GM23338 (cell line): Measurements from ENCODE around the gene NARS2. TPM values are rescaled to one million over a fixed set of nuclear protein-coding genes. Genes with fewer than 3 reads are reported as not detected.

Experiments
- ATAC-seq: fragments of 200-7000 bp; cut with Tn5 transposase; 3 replicates; pipeline ENCODE4 v1.9.1; 2020
- DNase-seq: peaks from one replicate; pipeline ENCODE4 v3.0.0-alpha.2; 2015; ENCODE audit warnings: low spot score
- H2AFZ ChIP-seq: fragments of 200-600 bp; sonication (generic); 2 replicates; pipeline ENCODE4 v1.8.0; 2016; ENCODE audit warnings: antibody characterized with exemption, mild to moderate bottlenecking, moderate library complexity
- H3F3A ChIP-seq: fragments of 200-600 bp; sonication (generic); replicated peaks from 2 replicates; pipeline ENCODE4 v1.8.0; 2017; ENCODE audit warnings: antibody characterized with exemption, mixed run types, low read depth
- H3K27ac ChIP-seq: fragments of 200-600 bp; sonication (generic); 2 replicates; pipeline ENCODE4 v1.6.1; 2016; ENCODE audit warnings: low read depth
- H3K27me3 ChIP-seq: fragments of 200-600 bp; sonication (generic); 2 replicates; pipeline ENCODE4 v1.8.0; 2016; ENCODE audit warnings: mild to moderate bottlenecking, mixed run types, moderate library complexity; ENCODE audit not compliant: insufficient read depth
- H3K36me3 ChIP-seq: fragments of 200-600 bp; sonication (generic); 2 replicates; pipeline ENCODE4 v1.8.0; 2016; ENCODE audit warnings: mild to moderate bottlenecking; ENCODE audit not compliant: insufficient read depth
- H3K4me1 ChIP-seq: fragments of 200-600 bp; sonication (generic); 2 replicates; pipeline ENCODE4 v1.8.0; 2016; ENCODE audit warnings: mild to moderate bottlenecking, moderate library complexity; ENCODE audit not compliant: insufficient read depth
- H3K4me2 ChIP-seq: fragments of 200-600 bp; sonication (generic); 2 replicates; pipeline ENCODE4 v1.7.1; 2017; ENCODE audit warnings: mixed run types
- H3K4me3 ChIP-seq: fragments of 200-600 bp; sonication (generic); 2 replicates; pipeline ENCODE4 v1.6.1; 2016; ENCODE audit warnings: mixed run types
- H3K79me2 ChIP-seq: fragments of 200-600 bp; sonication (generic); replicated peaks from 2 replicates; pipeline ENCODE4 v1.8.0; 2017; ENCODE audit warnings: mild to moderate bottlenecking; ENCODE audit not compliant: insufficient read depth
- H3K9me2 ChIP-seq: fragments of 200-600 bp; sonication (generic); 2 replicates; pipeline ENCODE4 v1.8.0; 2017; ENCODE audit not compliant: insufficient read depth
- H4K20me1 ChIP-seq: fragments of 200-600 bp; sonication (generic); replicated peaks from 2 replicates; pipeline ENCODE4 v1.8.0; 2017; ENCODE audit warnings: mild to moderate bottlenecking; ENCODE audit not compliant: insufficient read depth
- H3K27ac Mint-ChIP-seq: 2 replicates; pipeline ENCODE4 v1.8.0; 2020; ENCODE audit warnings: inconsistent platforms, mild to moderate bottlenecking, moderate library complexity, mixed read lengths
- H3K27me3 Mint-ChIP-seq: 3 replicates; pipeline ENCODE4 v1.8.0; 2022; ENCODE audit warnings: low read depth, mild to moderate bottlenecking, moderate library complexity, mixed read lengths, inconsistent platforms; ENCODE audit not compliant: insufficient read depth, poor library complexity
- H3K36me3 Mint-ChIP-seq: 3 replicates; pipeline ENCODE4 v1.8.0; 2021; ENCODE audit warnings: low read depth, mild to moderate bottlenecking, inconsistent platforms, moderate library complexity, mixed read lengths
- H3K4me1 Mint-ChIP-seq: 3 replicates; pipeline ENCODE4 v1.8.0; 2020; ENCODE audit warnings: mild to moderate bottlenecking, inconsistent platforms, mixed read lengths
- H3K4me3 Mint-ChIP-seq: 3 replicates; pipeline ENCODE4 v1.8.0; 2021; ENCODE audit warnings: moderate library complexity, mild to moderate bottlenecking, inconsistent platforms, mixed read lengths
- H3K9me3 Mint-ChIP-seq: 3 replicates; pipeline ENCODE4 v1.8.0; 2020; ENCODE audit warnings: moderate library complexity, mild to moderate bottlenecking, inconsistent platforms, mixed read lengths
- EZH2 ChIP-seq: fragments of 200-600 bp; sonication (generic); IDR thresholded peaks from one replicate; pipeline ENCODE4 v1.8.0; 2017; ENCODE audit warnings: antibody characterized with exemption, mild to moderate bottlenecking, low read depth; ENCODE audit not compliant: unreplicated experiment
- EZH2phosphoT487 ChIP-seq: fragments of 200-600 bp; sonication (generic); IDR thresholded peaks from one replicate; pipeline ENCODE4 v1.8.1; 2018; ENCODE audit warnings: antibody characterized with exemption; ENCODE audit not compliant: unreplicated experiment
- JUNB ChIP-seq: IDR thresholded peaks from one replicate; pipeline ENCODE4 v1.6.1; 2016; ENCODE audit warnings: antibody characterized with exemption; ENCODE audit not compliant: unreplicated experiment
- POLR2AphosphoS5 ChIP-seq: IDR thresholded peaks from 2 replicates; pipeline ENCODE4 v1.6.1; 2016; ENCODE audit warnings: antibody characterized with exemption, low read depth
- ZNF114 ChIP-seq: fragments of 250-450 bp; sonication (Bioruptor Pico); IDR thresholded peaks from 2 replicates; pipeline ENCODE4 v1.5.0; 2020; ENCODE audit warnings: mild to moderate bottlenecking, moderate library complexity
- ZNF331 ChIP-seq: fragments of 250-450 bp; sonication (Bioruptor Pico); IDR thresholded peaks from 2 replicates; pipeline ENCODE4 v1.5.0; 2020; ENCODE audit warnings: low read depth, mild to moderate bottlenecking, moderate library complexity
- polyA plus RNA-seq: library from polyadenylated mRNA; unstranded; fragments of >200 nt; fragmentation: Nextera tagmentation; extraction: Ambion mirVana; gene quantifications from 2 replicates; pipeline ENCODE4 v1.2.1, GENCODE V29; 2016
- total RNA-seq: library from RNA; depleted of rRNA; stranded (reverse); fragments of >200 nt; shearing (Covaris generic); gene quantifications from 2 replicates; pipeline ENCODE4 v1.2.3, GENCODE V29; 2014
- TF ChIP-seq, protein P1 (sequence below): IDR thresholded peaks from one replicate; pipeline ENCODE4 v1.6.1; 2018; ENCODE audit warnings: antibody characterized with exemption; ENCODE audit not compliant: unreplicated experiment
- TF ChIP-seq, protein P2 (sequence below): fragments of 250-450 bp; sonication (Bioruptor Pico); IDR thresholded peaks from 2 replicates; pipeline ENCODE4 v1.5.0; 2020; ENCODE audit warnings: mild to moderate bottlenecking, moderate library complexity
- TF ChIP-seq, protein P3 (sequence below), 2 experiments: fragments of 200-600 bp in 1 of 2; sonication (generic) in 1 of 2; conservative IDR thresholded peaks; 2 replicates each; pipeline versions ENCODE4 v1.5.1 to v1.6.1; 2016 to 2017; ENCODE audit warnings: antibody characterized with exemption in 2 of 2, low read depth in 2 of 2, mild to moderate bottlenecking in 2 of 2, moderate library complexity in 1 of 2

NARS2 gene
- total and polyA plus RNA-seq, 2 experiments from 2014 or later, result 45.7 to 62.0 TPM

DNA sequence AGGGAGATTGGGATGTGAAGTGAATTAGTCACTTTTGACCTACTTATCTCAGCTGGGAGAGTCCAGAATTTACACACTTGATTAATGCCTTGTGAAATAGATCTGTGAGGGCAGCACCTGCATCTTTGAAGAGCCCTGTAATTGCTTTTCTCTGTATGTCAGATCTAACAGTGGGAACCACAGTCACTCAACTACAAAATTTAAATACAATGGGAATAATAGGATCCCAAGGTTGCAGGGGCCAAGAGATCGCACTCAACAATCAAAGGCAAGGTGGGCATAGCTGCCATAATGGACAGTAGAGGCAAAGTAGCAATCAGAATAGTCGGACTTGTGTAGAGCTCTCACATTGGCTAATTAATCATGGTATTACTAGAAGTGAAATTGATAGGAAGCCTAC is 45.5 kb upstream of the NARS2 start (continued):
- no peak for TF ChIP-seq EZH2
- TF ChIP-seq EZH2phosphoT487, result no peak
- TF ChIP-seq ZNF331 (CRISPR knock-in tag), result no peak
- no peak for TF ChIP-seq JUNB
- TF ChIP-seq ZNF114 (CRISPR knock-in tag), result no peak
- TF ChIP-seq, protein P1, sequence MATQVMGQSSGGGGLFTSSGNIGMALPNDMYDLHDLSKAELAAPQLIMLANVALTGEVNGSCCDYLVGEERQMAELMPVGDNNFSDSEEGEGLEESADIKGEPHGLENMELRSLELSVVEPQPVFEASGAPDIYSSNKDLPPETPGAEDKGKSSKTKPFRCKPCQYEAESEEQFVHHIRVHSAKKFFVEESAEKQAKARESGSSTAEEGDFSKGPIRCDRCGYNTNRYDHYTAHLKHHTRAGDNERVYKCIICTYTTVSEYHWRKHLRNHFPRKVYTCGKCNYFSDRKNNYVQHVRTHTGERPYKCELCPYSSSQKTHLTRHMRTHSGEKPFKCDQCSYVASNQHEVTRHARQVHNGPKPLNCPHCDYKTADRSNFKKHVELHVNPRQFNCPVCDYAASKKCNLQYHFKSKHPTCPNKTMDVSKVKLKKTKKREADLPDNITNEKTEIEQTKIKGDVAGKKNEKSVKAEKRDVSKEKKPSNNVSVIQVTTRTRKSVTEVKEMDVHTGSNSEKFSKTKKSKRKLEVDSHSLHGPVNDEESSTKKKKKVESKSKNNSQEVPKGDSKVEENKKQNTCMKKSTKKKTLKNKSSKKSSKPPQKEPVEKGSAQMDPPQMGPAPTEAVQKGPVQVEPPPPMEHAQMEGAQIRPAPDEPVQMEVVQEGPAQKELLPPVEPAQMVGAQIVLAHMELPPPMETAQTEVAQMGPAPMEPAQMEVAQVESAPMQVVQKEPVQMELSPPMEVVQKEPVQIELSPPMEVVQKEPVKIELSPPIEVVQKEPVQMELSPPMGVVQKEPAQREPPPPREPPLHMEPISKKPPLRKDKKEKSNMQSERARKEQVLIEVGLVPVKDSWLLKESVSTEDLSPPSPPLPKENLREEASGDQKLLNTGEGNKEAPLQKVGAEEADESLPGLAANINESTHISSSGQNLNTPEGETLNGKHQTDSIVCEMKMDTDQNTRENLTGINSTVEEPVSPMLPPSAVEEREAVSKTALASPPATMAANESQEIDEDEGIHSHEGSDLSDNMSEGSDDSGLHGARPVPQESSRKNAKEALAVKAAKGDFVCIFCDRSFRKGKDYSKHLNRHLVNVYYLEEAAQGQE, result no peak

DNA sequence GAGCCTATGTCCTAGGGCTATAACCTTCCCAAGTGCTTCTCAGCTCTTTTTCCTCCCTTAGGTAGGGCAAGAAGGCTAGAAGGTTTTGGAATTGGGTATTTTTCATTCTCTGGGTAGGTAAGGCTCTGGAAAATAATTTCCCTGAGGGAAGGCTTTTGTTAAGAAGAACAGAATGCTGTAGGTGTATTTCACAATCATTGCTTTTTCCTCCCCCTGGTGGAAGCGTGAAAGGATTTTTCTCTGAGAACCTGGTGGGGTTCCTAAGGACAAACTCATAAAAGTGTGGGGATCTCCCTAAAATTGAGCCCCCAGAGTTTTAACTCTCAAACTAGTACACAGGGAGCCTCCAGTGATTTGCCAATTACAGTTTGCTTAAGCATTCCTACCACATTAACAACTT is 41.1 kb upstream of the NARS2 start:
- Histone ChIP-seq H3K9me2 (0 out of 2 replicates have a peak, but pooled peaks cover 12% of the 10 kb centered on the region), H4K20me1 (no peaks in the 10 kb centered on the region), H3K27ac (no peak overlapping the region), H3K4me2 (no peak overlapping the region), H3K4me1 (no peaks in the 10 kb centered on the region), H3K79me2 (no peaks in the 10 kb centered on the region), H3F3A (no peaks in the 10 kb centered on the region), H3K4me3 (no peak overlapping the region), H3K36me3 (no peaks in the 10 kb centered on the region), H2AFZ (no peak overlapping the region), H3K27me3 (no peaks in the 10 kb centered on the region)
- H3K4me3 Mint-ChIP-seq, result no peak overlapping the region
- DNase-seq, result peak; percentile 15
- H3K27ac Mint-ChIP-seq, result no peak overlapping the region
- peaks cover 11% of the 10 kb centered on the region for H3K9me3 Mint-ChIP-seq
- TF ChIP-seq, protein P1, result no peak
- TF ChIP-seq POLR2AphosphoS5, result no peak
- no peak for TF ChIP-seq EZH2phosphoT487
- TF ChIP-seq, protein P2, sequence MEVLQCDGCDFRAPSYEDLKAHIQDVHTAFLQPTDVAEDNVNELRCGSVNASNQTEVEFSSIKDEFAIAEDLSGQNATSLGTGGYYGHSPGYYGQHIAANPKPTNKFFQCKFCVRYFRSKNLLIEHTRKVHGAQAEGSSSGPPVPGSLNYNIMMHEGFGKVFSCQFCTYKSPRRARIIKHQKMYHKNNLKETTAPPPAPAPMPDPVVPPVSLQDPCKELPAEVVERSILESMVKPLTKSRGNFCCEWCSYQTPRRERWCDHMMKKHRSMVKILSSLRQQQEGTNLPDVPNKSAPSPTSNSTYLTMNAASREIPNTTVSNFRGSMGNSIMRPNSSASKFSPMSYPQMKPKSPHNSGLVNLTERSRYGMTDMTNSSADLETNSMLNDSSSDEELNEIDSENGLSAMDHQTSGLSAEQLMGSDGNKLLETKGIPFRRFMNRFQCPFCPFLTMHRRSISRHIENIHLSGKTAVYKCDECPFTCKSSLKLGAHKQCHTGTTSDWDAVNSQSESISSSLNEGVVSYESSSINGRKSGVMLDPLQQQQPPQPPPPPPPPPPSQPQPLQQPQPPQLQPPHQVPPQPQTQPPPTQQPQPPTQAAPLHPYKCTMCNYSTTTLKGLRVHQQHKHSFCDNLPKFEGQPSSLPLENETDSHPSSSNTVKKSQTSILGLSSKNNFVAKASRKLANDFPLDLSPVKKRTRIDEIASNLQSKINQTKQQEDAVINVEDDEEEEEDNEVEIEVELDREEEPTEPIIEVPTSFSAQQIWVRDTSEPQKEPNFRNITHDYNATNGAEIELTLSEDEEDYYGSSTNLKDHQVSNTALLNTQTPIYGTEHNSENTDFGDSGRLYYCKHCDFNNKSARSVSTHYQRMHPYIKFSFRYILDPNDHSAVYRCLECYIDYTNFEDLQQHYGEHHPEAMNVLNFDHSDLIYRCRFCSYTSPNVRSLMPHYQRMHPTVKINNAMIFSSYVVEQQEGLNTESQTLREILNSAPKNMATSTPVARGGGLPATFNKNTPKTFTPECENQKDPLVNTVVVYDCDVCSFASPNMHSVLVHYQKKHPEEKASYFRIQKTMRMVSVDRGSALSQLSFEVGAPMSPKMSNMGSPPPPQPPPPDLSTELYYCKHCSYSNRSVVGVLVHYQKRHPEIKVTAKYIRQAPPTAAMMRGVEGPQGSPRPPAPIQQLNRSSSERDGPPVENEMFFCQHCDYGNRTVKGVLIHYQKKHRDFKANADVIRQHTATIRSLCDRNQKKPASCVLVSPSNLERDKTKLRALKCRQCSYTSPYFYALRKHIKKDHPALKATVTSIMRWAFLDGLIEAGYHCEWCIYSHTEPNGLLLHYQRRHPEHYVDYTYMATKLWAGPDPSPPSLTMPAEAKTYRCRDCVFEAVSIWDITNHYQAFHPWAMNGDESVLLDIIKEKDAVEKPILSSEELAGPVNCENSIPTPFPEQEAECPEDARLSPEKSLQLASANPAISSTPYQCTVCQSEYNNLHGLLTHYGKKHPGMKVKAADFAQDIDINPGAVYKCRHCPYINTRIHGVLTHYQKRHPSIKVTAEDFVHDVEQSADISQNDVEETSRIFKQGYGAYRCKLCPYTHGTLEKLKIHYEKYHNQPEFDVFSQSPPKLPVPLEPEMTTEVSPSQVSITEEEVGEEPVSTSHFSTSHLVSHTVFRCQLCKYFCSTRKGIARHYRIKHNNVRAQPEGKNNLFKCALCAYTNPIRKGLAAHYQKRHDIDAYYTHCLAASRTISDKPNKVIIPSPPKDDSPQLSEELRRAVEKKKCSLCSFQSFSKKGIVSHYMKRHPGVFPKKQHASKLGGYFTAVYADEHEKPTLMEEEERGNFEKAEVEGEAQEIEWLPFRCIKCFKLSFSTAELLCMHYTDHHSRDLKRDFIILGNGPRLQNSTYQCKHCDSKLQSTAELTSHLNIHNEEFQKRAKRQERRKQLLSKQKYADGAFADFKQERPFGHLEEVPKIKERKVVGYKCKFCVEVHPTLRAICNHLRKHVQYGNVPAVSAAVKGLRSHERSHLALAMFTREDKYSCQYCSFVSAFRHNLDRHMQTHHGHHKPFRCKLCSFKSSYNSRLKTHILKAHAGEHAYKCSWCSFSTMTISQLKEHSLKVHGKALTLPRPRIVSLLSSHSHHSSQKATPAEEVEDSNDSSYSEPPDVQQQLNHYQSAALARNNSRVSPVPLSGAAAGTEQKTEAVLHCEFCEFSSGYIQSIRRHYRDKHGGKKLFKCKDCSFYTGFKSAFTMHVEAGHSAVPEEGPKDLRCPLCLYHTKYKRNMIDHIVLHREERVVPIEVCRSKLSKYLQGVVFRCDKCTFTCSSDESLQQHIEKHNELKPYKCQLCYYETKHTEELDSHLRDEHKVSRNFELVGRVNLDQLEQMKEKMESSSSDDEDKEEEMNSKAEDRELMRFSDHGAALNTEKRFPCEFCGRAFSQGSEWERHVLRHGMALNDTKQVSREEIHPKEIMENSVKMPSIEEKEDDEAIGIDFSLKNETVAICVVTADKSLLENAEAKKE (CRISPR knock-in tag), result no peak
- TF ChIP-seq, protein P3, sequence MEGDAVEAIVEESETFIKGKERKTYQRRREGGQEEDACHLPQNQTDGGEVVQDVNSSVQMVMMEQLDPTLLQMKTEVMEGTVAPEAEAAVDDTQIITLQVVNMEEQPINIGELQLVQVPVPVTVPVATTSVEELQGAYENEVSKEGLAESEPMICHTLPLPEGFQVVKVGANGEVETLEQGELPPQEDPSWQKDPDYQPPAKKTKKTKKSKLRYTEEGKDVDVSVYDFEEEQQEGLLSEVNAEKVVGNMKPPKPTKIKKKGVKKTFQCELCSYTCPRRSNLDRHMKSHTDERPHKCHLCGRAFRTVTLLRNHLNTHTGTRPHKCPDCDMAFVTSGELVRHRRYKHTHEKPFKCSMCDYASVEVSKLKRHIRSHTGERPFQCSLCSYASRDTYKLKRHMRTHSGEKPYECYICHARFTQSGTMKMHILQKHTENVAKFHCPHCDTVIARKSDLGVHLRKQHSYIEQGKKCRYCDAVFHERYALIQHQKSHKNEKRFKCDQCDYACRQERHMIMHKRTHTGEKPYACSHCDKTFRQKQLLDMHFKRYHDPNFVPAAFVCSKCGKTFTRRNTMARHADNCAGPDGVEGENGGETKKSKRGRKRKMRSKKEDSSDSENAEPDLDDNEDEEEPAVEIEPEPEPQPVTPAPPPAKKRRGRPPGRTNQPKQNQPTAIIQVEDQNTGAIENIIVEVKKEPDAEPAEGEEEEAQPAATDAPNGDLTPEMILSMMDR (conservative IDR thresholded peaks at IDR 0.05; ENCODE audit: low read depth in 2 of 2), result peak in 1 of 2 experiments; percentile 34; a peak in 3 of 4 replicates
- no peaks in the 10 kb centered on the region for H3K4me1 Mint-ChIP-seq
- H3K27me3 Mint-ChIP-seq, result no peaks in the 10 kb centered on the region
- peaks cover 10% of the 10 kb centered on the region; the same call in 2 of the 3 replicates for H3K36me3 Mint-ChIP-seq
- no peak for ATAC-seq
